Measurements from ENCODE around the gene VSIR. TPM values are rescaled to one million over a fixed set of nuclear protein-coding genes. Genes with fewer than 3 reads are reported as not detected.
A peak's percentile ranks its signal among the peaks of the same experiment; 100 is the strongest.

VSIR gene
- total RNA-seq, 1 donor from 2014 or later: not detected

GRCh38 chr10:71770255-71770654 is 3.1 kb downstream of the VSIR start:
- H3K27me3 Mint-ChIP-seq (ENCODE audit: insufficient read depth, low read depth): peaks cover 16% of the 10 kb centered on the region
- H3K36me3 ChIP-seq: no peaks in the 10 kb centered on the region
- H3K9me3 Mint-ChIP-seq: no peaks in the 10 kb centered on the region
- H4K20me1 ChIP-seq (ENCODE audit: low read depth): no peaks in the 10 kb centered on the region
- no peaks in the 10 kb centered on the region for H3K36me3 Mint-ChIP-seq
- no peak for TF ChIP-seq EZH2phosphoT487 (IDR thresholded peaks at IDR 0.05)
- no peaks in the 10 kb centered on the region for H3K9me3 ChIP-seq (ENCODE audit: low read depth)
- H3F3A ChIP-seq (ENCODE audit: low read depth): no peaks in the 10 kb centered on the region
- no peak overlapping the region for H2AFZ ChIP-seq (replicated peaks)
- no peak overlapping the region for H3K4me3 Mint-ChIP-seq
- peaks cover 22% of the 10 kb centered on the region for H3K4me1 Mint-ChIP-seq
- DNase-seq (ENCODE audit: low spot score): no peak
- H3K4me3 ChIP-seq: no peak overlapping the region
- peaks cover 45% of the 10 kb centered on the region for H3K27me3 ChIP-seq
- H3K4me2 ChIP-seq: no peak overlapping the region
- H3K79me2 ChIP-seq (ENCODE audit: low read depth): no peaks in the 10 kb centered on the region
- H3K4me1 ChIP-seq: peaks cover 4% of the 10 kb centered on the region
- H3K9ac ChIP-seq: no peak overlapping the region
- no peak overlapping the region for H3K27ac ChIP-seq
- no peak overlapping the region for H3K27ac Mint-ChIP-seq

GRCh38 chr10:71769279-71769823 is 4.0 kb downstream of the VSIR start:
- H3F3A ChIP-seq (ENCODE audit: low read depth): no peaks in the 10 kb centered on the region
- H3K4me2 ChIP-seq: no peak overlapping the region
- H2AFZ ChIP-seq (replicated peaks): no peak overlapping the region
- no peak overlapping the region for H3K9ac ChIP-seq
- H3K9me3 Mint-ChIP-seq: no peaks in the 10 kb centered on the region
- no peak overlapping the region for H3K27ac ChIP-seq
- peaks cover 4% of the 10 kb centered on the region for H3K4me1 ChIP-seq
- no peaks in the 10 kb centered on the region for H3K36me3 ChIP-seq
- H4K20me1 ChIP-seq (ENCODE audit: low read depth): no peaks in the 10 kb centered on the region
- no peak overlapping the region for H3K4me3 ChIP-seq
- peaks cover 18% of the 10 kb centered on the region for H3K27me3 Mint-ChIP-seq (ENCODE audit: insufficient read depth, low read depth)
- no peak overlapping the region for H3K27ac Mint-ChIP-seq
- no peak for DNase-seq (ENCODE audit: low spot score)
- H3K4me1 Mint-ChIP-seq: peaks cover 22% of the 10 kb centered on the region
- H3K79me2 ChIP-seq (ENCODE audit: low read depth): no peaks in the 10 kb centered on the region
- H3K36me3 Mint-ChIP-seq: no peaks in the 10 kb centered on the region
- H3K9me3 ChIP-seq (ENCODE audit: low read depth): no peaks in the 10 kb centered on the region
- no peak for TF ChIP-seq EZH2 (IDR thresholded peaks at IDR 0.05)
- peaks cover 39% of the 10 kb centered on the region for H3K27me3 ChIP-seq
- no peak overlapping the region for H3K4me3 Mint-ChIP-seq

- Histone ChIP-seq H3K27ac (no peak overlapping the region), H3K27me3 (peaks cover 21% of the 10 kb centered on the region), H2AFZ (replicated peaks) (no peak overlapping the region), H3K4me1 (peaks cover 4% of the 10 kb centered on the region), H3K4me3 (no peak overlapping the region), H3K9me3 (ENCODE audit: low read depth) (no peaks in the 10 kb centered on the region), H3K79me2 (ENCODE audit: low read depth) (no peaks in the 10 kb centered on the region), H3K9ac (no peak overlapping the region), H4K20me1 (ENCODE audit: low read depth) (no peaks in the 10 kb centered on the region), H3F3A (ENCODE audit: low read depth) (no peaks in the 10 kb centered on the region), H3K36me3 (no peaks in the 10 kb centered on the region), H3K4me2 (no peak overlapping the region)
- H3K36me3 Mint-ChIP-seq: no peaks in the 10 kb centered on the region
- DNase-seq (ENCODE audit: low spot score): no peak
- H3K4me1 Mint-ChIP-seq: peaks cover 18% of the 10 kb centered on the region
- no peaks in the 10 kb centered on the region for H3K9me3 Mint-ChIP-seq
- TF ChIP-seq CTCF (IDR thresholded peaks at IDR 0.05) (no peak), EZH2 (IDR thresholded peaks at IDR 0.05) (no peak), EZH2phosphoT487 (IDR thresholded peaks at IDR 0.05) (no peak)
- no peak overlapping the region for H3K4me3 Mint-ChIP-seq
- H3K27me3 Mint-ChIP-seq (ENCODE audit: insufficient read depth, low read depth): peaks cover 12% of the 10 kb centered on the region
- peak overlapping the region; percentile 90 for H3K27ac Mint-ChIP-seq
These were observed 5.8 kb downstream of the VSIR start for GRCh38 chr10:71767420-71768035.

- no peaks in the 10 kb centered on the region for H3K9me3 Mint-ChIP-seq
- Histone ChIP-seq H3K36me3 (no peaks in the 10 kb centered on the region), H3K27me3 (peaks cover 14% of the 10 kb centered on the region), H3K9ac (no peak overlapping the region), H4K20me1 (ENCODE audit: low read depth) (no peaks in the 10 kb centered on the region), H3F3A (ENCODE audit: low read depth) (no peaks in the 10 kb centered on the region), H3K4me3 (no peak overlapping the region), H3K4me1 (peaks cover 4% of the 10 kb centered on the region), H3K79me2 (ENCODE audit: low read depth) (no peaks in the 10 kb centered on the region), H3K27ac (no peak overlapping the region), H3K4me2 (no peak overlapping the region), H2AFZ (replicated peaks) (no peak overlapping the region), H3K9me3 (ENCODE audit: low read depth) (no peaks in the 10 kb centered on the region)
- no peak for DNase-seq (ENCODE audit: low spot score)
- H3K27me3 Mint-ChIP-seq (ENCODE audit: insufficient read depth, low read depth): peaks cover 15% of the 10 kb centered on the region
- H3K27ac Mint-ChIP-seq: peak overlapping the region; percentile 60
- no peaks in the 10 kb centered on the region for H3K36me3 Mint-ChIP-seq
- H3K4me1 Mint-ChIP-seq: peaks cover 18% of the 10 kb centered on the region
- no peak overlapping the region for H3K4me3 Mint-ChIP-seq
- TF ChIP-seq CTCF (IDR thresholded peaks at IDR 0.05) (no peak), EZH2phosphoT487 (IDR thresholded peaks at IDR 0.05) (no peak), EZH2 (IDR thresholded peaks at IDR 0.05) (no peak)
These were observed 6.5 kb downstream of the VSIR start for GRCh38 chr10:71766717-71767419.

All from neural progenitor cell (in vitro differentiated cells).